Measurements from ENCODE around the gene CAMKMT.

CAMKMT gene

GRCh38 chr2:44470151-44470550 lies 108.4 kb downstream of the CAMKMT start:
- Histone ChIP-seq H3K27ac (ENCODE audit: low read depth, low read length, poor library complexity, severe bottlenecking) (no peak overlapping the region), H2AFZ (ENCODE audit: low read length) (no peak overlapping the region), H3K4me2 (ENCODE audit: low read length) (no peak overlapping the region), H3K4me3 (ENCODE audit: low read depth, low read length, poor library complexity, severe bottlenecking) (no peak overlapping the region), H3K9ac (ENCODE audit: low read length) (no peak overlapping the region), H4K20me1 (ENCODE audit: insufficient read depth, low read length) (no peaks in the 10 kb centered on the region), H3K27me3 (ENCODE audit: insufficient read depth, low read length) (no peaks in the 10 kb centered on the region), H3K36me3 (ENCODE audit: insufficient read depth, low read length) (no peaks in the 10 kb centered on the region), H3F3A (ENCODE audit: insufficient read depth, low read length) (no peaks in the 10 kb centered on the region), H3K79me2 (ENCODE audit: insufficient read depth, low read length) (no peaks in the 10 kb centered on the region), H3K9me3 (ENCODE audit: low read length) (no peaks in the 10 kb centered on the region), H3K4me1 (ENCODE audit: insufficient read depth, low read length, severe bottlenecking) (no peaks in the 10 kb centered on the region), H3K9me2 (ENCODE audit: low read depth, low read length) (no peaks in the 10 kb centered on the region)
- TF ChIP-seq EZH2 (IDR thresholded peaks at IDR 0.05; ENCODE audit: borderline replicate concordance, low read length), result no peak
- TF ChIP-seq CTCF (IDR thresholded peaks at IDR 0.05; ENCODE audit: low read length), result no peak

DNA sequence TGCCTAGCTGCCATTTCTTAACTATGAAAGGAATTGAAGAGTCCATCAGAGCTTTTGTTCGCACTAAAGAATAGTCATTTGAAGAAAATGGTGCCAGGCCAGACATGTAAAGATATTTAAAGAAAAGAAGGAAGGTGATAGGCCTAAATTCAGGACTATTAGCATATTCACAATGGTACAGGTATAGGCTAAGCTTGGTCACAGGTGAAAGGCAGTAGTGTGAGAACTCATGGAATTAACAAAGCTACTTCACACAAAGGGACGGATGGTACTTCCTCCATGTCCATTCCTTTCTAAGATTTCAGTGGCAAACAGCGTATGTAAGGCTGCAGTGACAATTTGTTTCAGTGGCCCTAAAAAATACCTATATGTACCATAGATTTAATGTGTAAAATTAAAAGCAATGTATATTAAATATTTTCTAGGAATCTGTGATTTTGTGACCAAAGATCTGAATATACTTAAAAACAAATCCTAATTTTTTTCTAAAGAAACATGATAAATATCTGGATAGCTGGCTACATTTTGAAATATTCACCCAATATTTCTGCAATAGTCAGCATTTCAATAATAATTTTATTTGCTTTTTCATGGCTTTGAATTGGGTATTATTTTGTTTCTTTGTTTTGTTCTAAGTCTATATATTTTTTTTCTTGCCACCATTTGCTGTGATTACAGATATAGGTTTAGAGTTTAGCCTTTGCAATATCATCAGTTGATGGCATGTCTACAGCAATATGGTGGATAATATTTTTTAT lies 116.1 kb downstream of the CAMKMT start:
- H3K27me3 ChIP-seq (ENCODE audit: insufficient read depth, low read length), result no peaks in the 10 kb centered on the region
- H3K9ac ChIP-seq (ENCODE audit: low read length), result no peak overlapping the region
- no peak overlapping the region for H3K4me2 ChIP-seq (ENCODE audit: low read length)
- H3K27ac ChIP-seq (ENCODE audit: low read depth, low read length, poor library complexity, severe bottlenecking), result no peak overlapping the region
- no peaks in the 10 kb centered on the region for H3K36me3 ChIP-seq (ENCODE audit: insufficient read depth, low read length)
- H3K4me1 ChIP-seq (ENCODE audit: insufficient read depth, low read length, severe bottlenecking), result peaks cover 5% of the 10 kb centered on the region
- H3K9me2 ChIP-seq (ENCODE audit: low read depth, low read length), result no peaks in the 10 kb centered on the region
- no peaks in the 10 kb centered on the region for H3F3A ChIP-seq (ENCODE audit: insufficient read depth, low read length)
- H2AFZ ChIP-seq (ENCODE audit: low read length), result no peak overlapping the region
- TF ChIP-seq EZH2 (IDR thresholded peaks at IDR 0.05; ENCODE audit: borderline replicate concordance, low read length), result no peak
- H3K9me3 ChIP-seq (ENCODE audit: low read length), result no peaks in the 10 kb centered on the region
- H4K20me1 ChIP-seq (ENCODE audit: insufficient read depth, low read length), result no peaks in the 10 kb centered on the region
- no peaks in the 10 kb centered on the region for H3K79me2 ChIP-seq (ENCODE audit: insufficient read depth, low read length)
- no peak overlapping the region for H3K4me3 ChIP-seq (ENCODE audit: low read depth, low read length, poor library complexity, severe bottlenecking)

- Histone ChIP-seq H2AFZ (ENCODE audit: low read length) (no peak overlapping the region), H3K9me2 (ENCODE audit: low read depth, low read length) (no peaks in the 10 kb centered on the region), H3K4me2 (ENCODE audit: low read length) (no peak overlapping the region), H3K36me3 (ENCODE audit: insufficient read depth, low read length) (no peaks in the 10 kb centered on the region), H4K20me1 (ENCODE audit: insufficient read depth, low read length) (no peaks in the 10 kb centered on the region), H3K4me1 (ENCODE audit: insufficient read depth, low read length, severe bottlenecking) (peaks cover 5% of the 10 kb centered on the region), H3K27ac (ENCODE audit: low read depth, low read length, poor library complexity, severe bottlenecking) (no peak overlapping the region), H3K4me3 (ENCODE audit: low read depth, low read length, poor library complexity, severe bottlenecking) (no peak overlapping the region), H3K79me2 (ENCODE audit: insufficient read depth, low read length) (no peaks in the 10 kb centered on the region), H3K27me3 (ENCODE audit: insufficient read depth, low read length) (no peaks in the 10 kb centered on the region), H3K9ac (ENCODE audit: low read length) (no peak overlapping the region), H3K9me3 (ENCODE audit: low read length) (no peaks in the 10 kb centered on the region), H3F3A (ENCODE audit: insufficient read depth, low read length) (no peaks in the 10 kb centered on the region)
- peak; percentile 100 for TF ChIP-seq CTCF (IDR thresholded peaks at IDR 0.05; ENCODE audit: low read length)
- no peak for TF ChIP-seq EZH2 (IDR thresholded peaks at IDR 0.05; ENCODE audit: borderline replicate concordance, low read length)
Observed at GRCh38 chr2:44479127-44479887, 117.6 kb downstream of the CAMKMT start.
